Uterus (tissue), 2 donors: ENCODE results near the gene DSG4.

ENCODE experiments used
- POLR2A ChIP-seq, 2 donors: fragments of 450-650 bp; IDR thresholded peaks; one replicate each; pipeline ENCODE4 v1.6.1; 2016; ENCODE audit warnings: antibody characterized with exemption in 2 of 2, mild to moderate bottlenecking in 1 of 2, moderate library complexity in 1 of 2
- TF ChIP-seq, protein P1 (sequence below), 4 experiments: fragments of 200-600 bp in 2 of 4; fragments of 450-650 bp in 2 of 4; sonication (generic) in 2 of 4; IDR thresholded peaks; one replicate each; pipeline ENCODE4 v1.5.1; 2016 to 2019; ENCODE audit warnings: antibody characterized with exemption in 4 of 4, mild to moderate bottlenecking in 2 of 4, moderate library complexity in 1 of 4

DNA sequence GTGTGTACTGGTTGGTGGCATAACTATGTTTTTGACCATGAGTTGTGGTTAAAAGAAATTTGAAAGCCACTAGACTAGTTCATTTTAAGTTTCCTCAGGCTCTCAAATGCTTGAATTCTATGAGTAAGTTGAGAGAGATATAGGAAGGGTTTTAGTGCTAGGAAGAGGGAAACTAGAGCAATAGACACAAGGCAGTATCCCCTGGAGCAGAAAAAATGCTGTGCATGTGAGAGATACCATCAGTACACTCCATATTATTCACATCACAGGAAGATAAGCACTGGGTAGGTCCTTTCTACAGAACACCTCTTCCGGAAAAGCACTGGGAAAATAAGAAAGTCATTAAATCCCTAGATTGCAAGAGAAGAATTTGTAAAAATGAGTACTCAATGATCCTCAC lies 51.6 kb downstream of the DSG4 start:
- TF ChIP-seq, protein P1, sequence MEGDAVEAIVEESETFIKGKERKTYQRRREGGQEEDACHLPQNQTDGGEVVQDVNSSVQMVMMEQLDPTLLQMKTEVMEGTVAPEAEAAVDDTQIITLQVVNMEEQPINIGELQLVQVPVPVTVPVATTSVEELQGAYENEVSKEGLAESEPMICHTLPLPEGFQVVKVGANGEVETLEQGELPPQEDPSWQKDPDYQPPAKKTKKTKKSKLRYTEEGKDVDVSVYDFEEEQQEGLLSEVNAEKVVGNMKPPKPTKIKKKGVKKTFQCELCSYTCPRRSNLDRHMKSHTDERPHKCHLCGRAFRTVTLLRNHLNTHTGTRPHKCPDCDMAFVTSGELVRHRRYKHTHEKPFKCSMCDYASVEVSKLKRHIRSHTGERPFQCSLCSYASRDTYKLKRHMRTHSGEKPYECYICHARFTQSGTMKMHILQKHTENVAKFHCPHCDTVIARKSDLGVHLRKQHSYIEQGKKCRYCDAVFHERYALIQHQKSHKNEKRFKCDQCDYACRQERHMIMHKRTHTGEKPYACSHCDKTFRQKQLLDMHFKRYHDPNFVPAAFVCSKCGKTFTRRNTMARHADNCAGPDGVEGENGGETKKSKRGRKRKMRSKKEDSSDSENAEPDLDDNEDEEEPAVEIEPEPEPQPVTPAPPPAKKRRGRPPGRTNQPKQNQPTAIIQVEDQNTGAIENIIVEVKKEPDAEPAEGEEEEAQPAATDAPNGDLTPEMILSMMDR (IDR thresholded peaks at IDR 0.05), result no peak
- no peak for TF ChIP-seq POLR2A (IDR thresholded peaks at IDR 0.05)
